Left renal pelvis (tissue), 4 donors: ENCODE measurements around the gene EIF5B. TPM values are rescaled to one million over a fixed set of nuclear protein-coding genes. Genes with fewer than 3 reads are reported as not detected.
A peak's percentile ranks its signal among the peaks of the same experiment; 100 is the strongest.
"Not testable (repeated sequence)": the region's sequence is repeated elsewhere in the genome, so short reads cannot be mapped to it uniquely, and the experiment has no call there.

Experiments
- DNase-seq, 4 donors: peaks; one replicate each; pipeline ENCODE4 v3.0.0-alpha.2; 2013; ENCODE audit warnings: low read depth in 4 of 4, low spot score in 3 of 4
- polyA plus RNA-seq, 4 donors: library from polyadenylated mRNA; unstranded; fragments of 120-200 nt; gene quantifications; one replicate each; pipeline ENCODE4 v1.2.1, GENCODE V29; 2013; ENCODE audit not compliant: insufficient read length in 4 of 4

Gene EIF5B
- polyA plus RNA-seq, result 10 to 100 TPM; 53.7 to 83.2 (median 68.2) TPM

GRCh38 chr2:99337113-99338028, at the start of gene EIF5B:
Gene EIF5B (plus strand): TSS chr2:99337389. CDS start chr2:99337555, 166 bp downstream.
- peak; percentile 88 to 91 (median 89) for DNase-seq

DNA sequence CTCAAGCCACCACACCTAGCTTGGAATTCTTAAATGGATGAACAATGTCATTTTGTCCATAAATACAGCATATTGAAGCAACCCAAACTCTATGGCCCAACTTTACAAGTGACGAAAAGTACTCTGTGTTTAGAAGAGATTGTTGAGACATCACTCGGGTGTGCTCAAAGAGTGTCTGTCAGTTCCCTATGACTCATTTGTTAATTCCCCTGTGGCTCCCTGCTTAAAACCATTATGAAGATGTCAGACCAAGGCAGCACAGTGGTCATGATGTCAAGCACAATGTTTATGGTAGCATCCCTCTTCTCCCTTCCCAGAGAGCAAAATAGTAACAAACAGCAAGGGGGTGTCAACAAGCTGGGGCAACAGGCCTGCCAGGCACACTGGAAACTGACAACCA, 39.2 kb upstream of the EIF5B start:
- no peak for DNase-seq

- DNase-seq, result no peak
These were observed 37.6 kb upstream of the EIF5B start for GRCh38 chr2:99299580-99299979.

GRCh38 chr2:99301097-99301496, 36.1 kb upstream of the EIF5B start, which contains the start of gene LYG1:
Gene LYG1 (minus strand): TSS chr2:99301197. CDS start chr2:99295670, 5,527 bp downstream.
- DNase-seq, result not testable (repeated sequence)

GRCh38 chr2:99317161-99317872, 19.9 kb upstream of the EIF5B start:
- DNase-seq, result no peak

GRCh38 chr2:99317873-99318200, 19.4 kb upstream of the EIF5B start:
- not testable (repeated sequence) for DNase-seq

DNA sequence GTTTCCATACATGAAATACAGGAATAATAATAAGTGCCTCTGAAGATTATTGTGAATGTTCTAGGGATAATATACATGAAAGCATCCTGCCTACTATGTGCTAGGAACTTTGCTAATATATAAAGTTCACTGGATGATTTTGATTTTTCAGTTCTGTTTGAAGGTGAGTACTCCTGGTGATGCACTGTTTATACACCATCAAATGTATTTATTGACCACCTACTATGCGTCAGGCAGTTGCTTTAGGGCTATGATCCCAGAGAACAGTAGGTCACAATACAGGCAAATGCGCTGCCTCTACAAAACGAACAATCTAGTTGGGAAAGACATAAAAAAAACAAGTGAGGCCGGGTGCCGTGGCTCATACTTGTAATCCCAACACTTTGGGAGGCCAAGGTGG, 11.8 kb upstream of the EIF5B start:
- no peak for DNase-seq

DNA sequence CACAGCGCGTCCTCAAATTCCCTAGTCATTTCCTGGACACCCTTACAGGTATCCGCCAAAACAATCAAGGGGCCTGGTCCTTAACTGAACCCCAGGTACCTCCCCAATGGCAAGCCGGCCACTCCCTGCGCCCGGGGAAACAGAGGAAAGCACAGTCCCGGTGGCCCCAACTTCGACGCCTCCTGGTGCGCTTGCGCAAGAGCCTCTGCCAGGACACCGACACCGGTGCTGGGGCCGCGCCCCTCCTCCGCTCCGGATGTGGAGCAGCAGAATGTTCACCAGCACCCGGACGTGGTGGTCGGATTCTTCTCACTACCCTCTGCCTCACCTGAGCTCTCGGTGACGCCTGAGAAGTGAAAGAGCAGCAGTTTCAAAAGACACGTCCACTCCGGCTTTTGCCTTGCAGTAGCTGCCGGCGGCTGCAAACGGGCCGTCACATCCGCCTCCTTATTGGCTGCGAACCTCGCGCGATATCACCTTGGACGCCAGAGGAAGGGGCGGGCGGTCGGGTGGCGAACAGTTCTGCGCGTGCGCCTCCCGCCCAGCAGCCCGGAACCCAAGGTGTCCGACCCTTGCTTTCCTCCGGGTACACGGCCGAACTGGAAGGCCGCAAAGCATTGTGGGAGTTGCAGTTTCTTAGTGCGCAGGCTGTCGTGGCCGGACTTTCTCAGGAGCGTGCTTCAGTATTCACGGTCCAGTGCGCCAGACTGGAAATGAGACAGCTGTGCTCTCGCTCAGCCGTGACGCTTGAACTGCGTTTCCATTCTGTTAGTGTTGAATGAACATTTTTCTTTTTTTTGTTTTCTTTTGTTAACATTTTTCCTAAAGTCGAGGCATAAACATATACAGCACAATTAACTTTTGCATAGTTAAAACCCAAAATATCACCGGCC, 1.0 kb upstream of the EIF5B start, which contains the start of gene TXNDC9:
Gene TXNDC9, minus strand, starts transcription at position 423 of the 893 bp plus-strand sequence. CDS start 3,123 bp downstream, outside the sequence.
- DNase-seq, result peak; percentile 98 to 100 (median 100)

DNA sequence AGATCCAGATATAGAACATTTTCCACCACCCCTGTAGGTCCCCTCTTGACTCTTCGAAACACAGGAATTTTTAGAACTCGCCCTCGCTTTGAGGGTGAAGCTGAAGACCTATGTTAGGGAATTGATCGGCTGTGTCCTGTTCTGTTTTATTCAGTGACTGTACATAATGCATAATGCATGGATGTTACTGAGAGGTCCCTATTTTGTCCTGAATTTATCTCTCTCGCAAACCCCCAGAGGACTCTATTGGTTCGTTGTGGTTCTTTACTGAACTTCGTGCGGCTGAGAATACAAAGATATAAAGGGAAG, 431 bp upstream of the EIF5B start:
- DNase-seq, result peak in 2 of 4 donors; percentile 22 to 25

- peak in 1 of 4 donors; percentile 6 for DNase-seq
These were observed 918 bp downstream of the EIF5B start for GRCh38 chr2:99338029-99338585.

- DNase-seq, result no peak
These were observed 3.6 kb downstream of the EIF5B start for GRCh38 chr2:99340669-99341236.

GRCh38 chr2:99342536-99342935, 5.3 kb downstream of the EIF5B start:
- no peak for DNase-seq

- not testable (repeated sequence) for DNase-seq
These were observed 8.3 kb downstream of the EIF5B start for GRCh38 chr2:99345446-99345845.

DNA sequence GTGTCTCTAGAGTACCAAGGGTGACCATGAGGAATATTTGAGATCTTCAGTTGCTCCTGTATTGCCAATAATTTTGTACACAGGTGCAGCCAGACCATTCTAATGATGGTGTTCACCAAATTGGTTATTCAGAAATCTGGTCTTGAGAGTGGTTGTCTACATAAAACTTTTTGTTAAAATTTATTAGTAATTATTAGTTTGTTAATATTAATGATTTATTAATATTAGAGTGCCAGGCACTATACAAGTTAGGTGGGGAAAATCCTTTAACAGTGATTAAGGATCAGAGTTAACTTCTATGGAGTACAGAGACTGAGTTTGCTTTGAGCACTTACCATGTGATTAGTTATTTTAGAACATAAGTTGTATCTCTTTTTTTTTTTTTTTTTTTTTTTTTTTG, 9.0 kb downstream of the EIF5B start:
- DNase-seq, result no peak

GRCh38 chr2:99348173-99348572, 11.0 kb downstream of the EIF5B start:
- DNase-seq, result no peak

GRCh38 chr2:99350194-99350593, 13.0 kb downstream of the EIF5B start:
- no peak for DNase-seq

- DNase-seq, result no peak
These were observed 16.9 kb downstream of the EIF5B start for GRCh38 chr2:99354070-99354469.

DNA sequence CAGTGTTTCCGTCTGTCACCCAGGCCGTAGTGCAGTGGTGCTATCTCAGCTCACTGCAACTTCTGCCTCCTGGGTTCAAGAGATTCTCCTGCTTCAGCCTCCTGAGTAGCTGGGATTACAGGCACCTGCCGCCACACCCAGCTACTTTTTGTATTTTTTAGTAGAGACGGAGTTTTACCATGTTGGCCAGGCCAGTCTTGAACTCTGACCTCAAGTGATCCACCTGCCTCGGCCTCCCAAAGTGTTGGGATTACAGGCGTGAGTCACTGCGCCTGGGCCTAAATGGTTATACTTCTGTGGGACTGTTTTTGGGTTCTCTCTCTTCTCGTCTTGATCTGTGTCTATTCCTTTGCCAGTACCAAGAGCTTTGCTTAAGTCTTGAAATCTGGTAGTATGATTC, 17.6 kb downstream of the EIF5B start:
- not testable (repeated sequence) for DNase-seq

GRCh38 chr2:99356853-99357252, 19.7 kb downstream of the EIF5B start:
- DNase-seq, result no peak

- DNase-seq, result no peak
These were observed 28.5 kb downstream of the EIF5B start for GRCh38 chr2:99365661-99366060.
